ENCODE data around the gene TUBAL3.

- TF ChIP-seq CTCF (conservative IDR thresholded peaks at IDR 0.05 in 1 of 2, IDR thresholded peaks at IDR 0.05 in 1 of 2; ENCODE audit: low read depth in 1 of 2, low read length in 2 of 2) (no peak), EZH2 (IDR thresholded peaks at IDR 0.05; ENCODE audit: low read length, missing control alignments) (no peak)
Observed at GRCh38 chr10:5365928-5366327, 38.7 kb downstream of the TUBAL3 start.

All from fibroblast of lung (primary cell).